Measurements from ENCODE around the gene PDXP. TPM values are rescaled to one million over a fixed set of nuclear protein-coding genes. Genes with fewer than 3 reads are reported as not detected.
A peak's percentile ranks its signal among the peaks of the same experiment; 100 is the strongest.

PDXP gene
- total and polyA plus RNA-seq, 8 donors: 8.3 to 13.3 (median 11.3) TPM

DNA sequence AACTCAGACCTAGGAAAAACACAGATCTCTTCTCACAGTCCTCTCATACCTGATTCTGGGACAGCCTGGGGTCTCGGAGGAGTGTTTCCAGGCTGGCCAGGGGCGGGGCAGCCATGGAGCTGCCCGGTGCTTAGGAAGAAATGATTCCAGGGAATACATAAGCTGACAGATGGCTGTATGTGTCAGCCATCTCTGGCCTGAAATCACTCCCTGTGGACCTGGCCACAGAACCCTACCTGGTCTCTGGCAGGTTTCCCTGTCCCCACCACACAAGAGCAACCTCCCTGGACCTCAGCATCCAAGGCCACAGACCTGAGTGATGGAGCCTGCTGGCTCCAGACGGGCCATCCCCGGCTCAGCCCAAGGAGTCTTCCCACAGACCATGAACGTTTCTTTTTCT lies 39.8 kb upstream of the PDXP start:
- no peak overlapping the region for H3K27ac ChIP-seq
- no peaks in the 10 kb centered on the region for H3K27me3 ChIP-seq
- H3K4me3 ChIP-seq: no peak overlapping the region
- DNase-seq (no peak), ATAC-seq (no peak)
- peaks cover 0 to 8% of the 10 kb centered on the region in 2 donors for H3K4me1 ChIP-seq
- TF ChIP-seq, protein P1, sequence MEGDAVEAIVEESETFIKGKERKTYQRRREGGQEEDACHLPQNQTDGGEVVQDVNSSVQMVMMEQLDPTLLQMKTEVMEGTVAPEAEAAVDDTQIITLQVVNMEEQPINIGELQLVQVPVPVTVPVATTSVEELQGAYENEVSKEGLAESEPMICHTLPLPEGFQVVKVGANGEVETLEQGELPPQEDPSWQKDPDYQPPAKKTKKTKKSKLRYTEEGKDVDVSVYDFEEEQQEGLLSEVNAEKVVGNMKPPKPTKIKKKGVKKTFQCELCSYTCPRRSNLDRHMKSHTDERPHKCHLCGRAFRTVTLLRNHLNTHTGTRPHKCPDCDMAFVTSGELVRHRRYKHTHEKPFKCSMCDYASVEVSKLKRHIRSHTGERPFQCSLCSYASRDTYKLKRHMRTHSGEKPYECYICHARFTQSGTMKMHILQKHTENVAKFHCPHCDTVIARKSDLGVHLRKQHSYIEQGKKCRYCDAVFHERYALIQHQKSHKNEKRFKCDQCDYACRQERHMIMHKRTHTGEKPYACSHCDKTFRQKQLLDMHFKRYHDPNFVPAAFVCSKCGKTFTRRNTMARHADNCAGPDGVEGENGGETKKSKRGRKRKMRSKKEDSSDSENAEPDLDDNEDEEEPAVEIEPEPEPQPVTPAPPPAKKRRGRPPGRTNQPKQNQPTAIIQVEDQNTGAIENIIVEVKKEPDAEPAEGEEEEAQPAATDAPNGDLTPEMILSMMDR (IDR thresholded peaks at IDR 0.05): no peak
- no peaks in the 10 kb centered on the region for H3K9me3 ChIP-seq
- intact Hi-C loops (cut with DNase I): no loop called here
- peaks cover 0 to 96% of the 10 kb centered on the region in 2 donors for H3K36me3 ChIP-seq

DNA sequence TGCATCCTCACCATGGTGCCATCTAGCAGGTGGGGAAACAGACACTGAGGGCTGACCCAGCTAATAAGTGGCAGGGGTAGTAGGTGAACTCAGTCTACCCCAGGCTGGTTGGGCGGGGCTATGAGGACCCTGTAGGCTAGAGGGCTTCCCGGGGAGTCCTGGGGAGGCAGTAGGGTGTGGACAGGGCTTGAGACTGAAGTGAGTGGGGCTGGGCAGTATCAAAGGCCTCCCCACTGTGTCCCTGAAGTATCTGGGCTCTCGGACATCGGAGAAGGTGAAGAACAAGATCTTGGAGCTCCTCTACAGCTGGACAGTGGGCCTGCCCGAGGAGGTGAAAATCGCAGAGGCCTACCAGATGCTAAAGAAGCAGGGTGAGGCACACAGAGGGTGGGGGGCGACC lies 38.5 kb upstream of the PDXP start:
- Histone ChIP-seq H3K9me3 (no peaks in the 10 kb centered on the region), H3K4me3 (no peak overlapping the region), H3K36me3 (peaks cover 0 to 96% of the 10 kb centered on the region in 2 donors), H3K27me3 (no peaks in the 10 kb centered on the region), H3K4me1 (peaks cover 0 to 15% of the 10 kb centered on the region in 2 donors), H3K27ac (no peak overlapping the region)
- intact Hi-C loops (cut with DNase I): no loop called here
- ATAC-seq (no peak), DNase-seq (no peak)
- TF ChIP-seq, protein P1 (IDR thresholded peaks at IDR 0.05): no peak

DNA sequence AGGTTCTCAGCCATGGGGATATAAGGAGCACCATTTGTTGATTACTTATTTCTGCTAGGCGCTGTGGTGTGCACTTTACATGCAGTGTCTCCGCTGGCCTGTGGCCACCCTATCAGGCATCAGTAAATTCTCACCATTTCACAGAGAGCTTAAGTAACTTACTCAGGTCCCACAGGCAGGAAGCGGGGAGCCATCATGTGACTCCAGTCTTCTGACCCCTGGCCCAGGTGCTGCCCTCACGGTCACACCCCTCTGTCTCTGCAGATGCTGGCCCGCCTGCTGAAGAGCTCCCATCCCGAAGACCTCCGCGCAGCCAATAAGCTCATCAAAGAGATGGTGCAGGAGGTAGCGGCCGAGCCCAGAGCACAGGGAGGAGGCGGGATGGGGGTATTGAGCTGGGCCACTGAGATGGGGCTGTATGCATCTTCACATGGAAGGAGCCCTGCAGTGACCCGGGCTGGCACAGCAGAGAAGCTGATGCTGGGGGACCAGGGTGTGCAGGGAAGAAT lies 37.1 kb upstream of the PDXP start:
- ATAC-seq (no peak), DNase-seq (no peak)
- TF ChIP-seq, protein P1 (IDR thresholded peaks at IDR 0.05): no peak
- Histone ChIP-seq H3K9me3 (no peaks in the 10 kb centered on the region), H3K27ac (no peak overlapping the region), H3K4me1 (peaks cover 9 to 29% of the 10 kb centered on the region in 2 donors), H3K27me3 (no peaks in the 10 kb centered on the region), H3K4me3 (no peak overlapping the region), H3K36me3 (peaks cover 0 to 96% of the 10 kb centered on the region in 2 donors)
- intact Hi-C loops (cut with DNase I): no loop called here

DNA sequence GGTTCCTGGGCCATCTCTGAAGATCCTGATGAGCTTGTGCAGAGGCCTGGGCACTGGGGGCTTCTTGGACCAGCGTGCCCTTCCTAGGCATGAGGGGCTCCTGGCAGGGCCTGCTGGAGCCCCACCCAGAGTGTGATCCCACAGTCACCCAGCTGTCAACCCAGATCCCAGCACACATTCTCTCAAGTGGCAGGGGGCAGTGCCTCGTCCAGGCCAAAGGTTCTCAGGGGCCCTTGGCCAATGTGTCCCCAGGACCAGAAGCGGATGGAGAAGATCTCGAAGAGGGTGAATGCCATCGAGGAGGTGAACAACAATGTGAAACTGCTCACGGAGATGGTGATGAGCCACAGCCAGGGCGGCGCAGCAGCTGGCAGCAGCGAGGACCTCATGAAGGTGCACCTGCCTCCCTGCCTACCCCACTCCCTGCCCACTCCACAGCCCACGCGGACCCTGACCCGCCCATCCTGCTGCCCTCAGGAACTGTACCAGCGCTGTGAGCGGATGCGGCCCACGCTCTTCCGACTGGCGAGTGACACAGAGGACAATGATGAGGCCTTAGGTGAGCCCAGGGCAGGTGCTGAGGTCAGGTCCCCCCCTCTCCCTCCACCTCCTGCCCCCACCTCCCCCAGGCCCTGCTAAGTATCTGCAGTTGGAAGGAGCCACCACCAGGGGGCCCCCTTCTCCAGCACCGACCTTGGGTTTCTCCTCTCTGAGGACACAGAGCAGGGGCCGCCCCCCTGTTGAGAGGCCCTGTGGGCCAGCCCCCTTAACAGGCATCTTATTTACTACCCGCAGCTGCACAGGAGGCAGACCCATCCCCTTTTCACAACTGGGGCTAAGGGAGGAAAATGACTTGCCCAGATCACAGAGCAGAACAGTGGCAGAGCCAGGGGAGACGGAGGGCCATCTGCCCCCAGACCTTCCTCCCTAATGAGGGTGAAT lies 35.2 kb upstream of the PDXP start:
- ATAC-seq: peak; percentile 78

DNA sequence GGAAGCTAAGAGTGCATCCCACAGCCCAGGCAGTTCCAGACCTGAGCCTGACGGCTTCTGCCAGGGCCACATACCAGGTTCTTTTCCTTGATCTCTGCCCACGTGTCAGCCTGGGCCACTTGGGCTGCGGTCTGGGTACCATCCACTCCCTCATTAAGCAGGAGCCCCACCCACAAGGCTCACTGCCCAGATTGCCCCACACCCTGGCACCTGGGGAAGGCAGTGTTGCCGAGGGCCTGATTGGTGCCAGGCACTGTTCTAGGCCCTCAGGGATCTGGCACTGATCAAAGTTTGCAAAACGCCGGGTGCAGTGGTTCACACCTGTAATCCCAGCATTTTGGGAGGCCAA lies 34.5 kb upstream of the PDXP start:
- TF ChIP-seq, protein P1 (IDR thresholded peaks at IDR 0.05): no peak
- H3K4me1 ChIP-seq: peaks cover 11 to 50% of the 10 kb centered on the region in 2 donors
- DNase-seq (peak in 1 of 4 donors; percentile 69), ATAC-seq (peak; percentile 78)
- intact Hi-C loops (cut with DNase I): no loop called here
- H3K9me3 ChIP-seq: no peaks in the 10 kb centered on the region
- H3K4me3 ChIP-seq: no peak overlapping the region
- no peaks in the 10 kb centered on the region for H3K27me3 ChIP-seq
- no peak overlapping the region for H3K27ac ChIP-seq
- peaks cover 0 to 86% of the 10 kb centered on the region in 2 donors for H3K36me3 ChIP-seq

More for the DNA sequence above, 35.2 kb upstream of the PDXP start:
- Histone ChIP-seq H3K9me3 (no peaks in the 10 kb centered on the region), H3K4me3 (no peak overlapping the region), H3K27ac (no peak overlapping the region), H3K4me1 (peaks cover 11 to 49% of the 10 kb centered on the region in 2 donors), H3K36me3 (peaks cover 0 to 86% of the 10 kb centered on the region in 2 donors), H3K27me3 (no peaks in the 10 kb centered on the region)
- TF ChIP-seq, protein P1 (IDR thresholded peaks at IDR 0.05): peak; percentile 77 to 93
- intact Hi-C loops (cut with DNase I): no loop called here
- DNase-seq: peak in 2 of 4 donors; percentile 73 to 92
